GM19438 (cell line): ENCODE measurements around the gene THBS3.
"Not testable (repeated sequence)": the region's sequence is repeated elsewhere in the genome, so short reads cannot be mapped to it uniquely, and the experiment has no call there.

Experiments
- ATAC-seq: cut with Tn5 transposase; IDR thresholded peaks from one replicate; pipeline ENCODE4 v1.9.1; 2021; ENCODE audit warnings: low read depth; ENCODE audit not compliant: unreplicated experiment

Gene THBS3

GRCh38 chr1:155209312-155209721 is 1.6 kb upstream of the THBS3 start:
- ATAC-seq = no peak

GRCh38 chr1:155208541-155209311 is 1.0 kb upstream of the THBS3 start, which contains the start of gene MTX1:
TSS of gene MTX1 (plus strand) at chr1:155208695. CDS start at chr1:155208805, 110 bp downstream.
- ATAC-seq = peak; percentile 67

GRCh38 chr1:155206891-155207805 is 549 bp downstream of the THBS3 start:
- ATAC-seq = no peak

DNA sequence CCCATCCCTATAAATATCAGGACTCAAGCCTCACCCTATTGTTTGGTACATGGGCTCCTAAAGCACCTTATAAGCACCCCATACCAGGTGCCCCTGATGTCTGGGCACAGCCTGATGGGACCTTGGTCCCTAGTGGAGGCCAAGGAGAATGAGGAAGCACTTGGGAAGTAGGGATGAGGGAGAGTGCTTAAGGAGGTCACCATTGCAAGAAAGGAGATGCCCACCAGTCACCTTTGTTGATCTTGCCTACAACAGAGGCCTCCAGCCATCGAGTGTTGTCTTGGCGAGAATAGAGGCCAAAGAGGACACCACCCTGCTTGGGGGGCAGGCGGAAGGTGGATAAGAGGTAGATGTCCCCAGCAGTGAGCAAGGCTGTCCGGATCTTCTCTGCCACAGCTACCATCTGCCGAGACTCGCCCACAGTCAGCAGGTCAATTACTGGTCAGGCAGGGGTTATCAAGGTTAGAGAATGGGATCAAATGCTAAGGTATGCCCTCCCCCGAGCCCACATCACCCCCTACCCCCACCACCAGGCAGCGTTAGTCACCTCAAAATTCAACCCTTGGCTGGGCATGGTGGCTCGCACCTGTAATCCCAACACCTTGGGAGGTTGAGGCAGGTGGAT is 1.6 kb downstream of the THBS3 start:
- ATAC-seq = no peak

- no peak for ATAC-seq
Observed at GRCh38 chr1:155205035-155205434, 2.7 kb downstream of the THBS3 start.

GRCh38 chr1:155202731-155203515 is 4.8 kb downstream of the THBS3 start:
- ATAC-seq = no peak

- no peak for ATAC-seq
Observed at GRCh38 chr1:155202198-155202597, 5.5 kb downstream of the THBS3 start.

DNA sequence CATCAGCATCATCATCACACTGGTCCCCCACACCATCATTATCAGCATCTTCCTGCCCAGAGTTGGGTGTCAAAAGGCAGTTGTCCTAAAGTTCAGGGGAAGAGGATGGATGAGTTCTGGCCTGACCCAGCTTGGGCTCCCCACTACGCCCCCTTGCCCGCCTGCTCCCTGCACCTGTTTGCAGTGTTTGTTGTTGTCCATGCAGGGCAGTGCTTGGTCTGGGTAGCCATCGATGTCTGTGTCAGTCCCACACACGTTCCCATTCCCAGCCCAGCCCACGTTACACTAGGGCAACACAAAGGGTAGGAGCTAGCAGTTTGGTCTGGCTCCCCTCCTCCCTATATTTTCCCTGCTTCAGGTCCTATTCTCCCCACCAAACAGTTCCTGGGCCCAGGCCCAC is 6.8 kb downstream of the THBS3 start:
- ATAC-seq = no peak

- no peak for ATAC-seq
Observed at GRCh38 chr1:155199792-155200191, 7.9 kb downstream of the THBS3 start.

DNA sequence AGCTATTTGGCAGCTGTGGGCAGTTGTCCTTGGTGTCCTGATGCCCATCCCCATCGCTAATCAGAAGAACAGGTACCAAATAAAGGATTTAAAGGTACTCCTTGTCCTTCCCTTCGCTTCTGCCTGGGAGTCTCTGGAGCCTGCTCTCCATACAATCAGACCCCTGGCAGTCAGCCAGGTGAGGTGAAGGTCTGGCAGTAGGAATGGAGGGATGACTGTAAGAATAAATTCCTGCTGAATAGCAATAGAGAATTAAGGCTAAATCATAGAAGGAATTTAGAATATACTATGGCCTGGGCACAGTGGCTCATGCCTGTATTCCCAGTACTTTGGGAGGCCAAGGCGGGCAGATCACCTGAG is 9.2 kb downstream of the THBS3 start:
- ATAC-seq = no peak

- ATAC-seq = no peak
Observed at GRCh38 chr1:155197901-155198546, 9.7 kb downstream of the THBS3 start.

DNA sequence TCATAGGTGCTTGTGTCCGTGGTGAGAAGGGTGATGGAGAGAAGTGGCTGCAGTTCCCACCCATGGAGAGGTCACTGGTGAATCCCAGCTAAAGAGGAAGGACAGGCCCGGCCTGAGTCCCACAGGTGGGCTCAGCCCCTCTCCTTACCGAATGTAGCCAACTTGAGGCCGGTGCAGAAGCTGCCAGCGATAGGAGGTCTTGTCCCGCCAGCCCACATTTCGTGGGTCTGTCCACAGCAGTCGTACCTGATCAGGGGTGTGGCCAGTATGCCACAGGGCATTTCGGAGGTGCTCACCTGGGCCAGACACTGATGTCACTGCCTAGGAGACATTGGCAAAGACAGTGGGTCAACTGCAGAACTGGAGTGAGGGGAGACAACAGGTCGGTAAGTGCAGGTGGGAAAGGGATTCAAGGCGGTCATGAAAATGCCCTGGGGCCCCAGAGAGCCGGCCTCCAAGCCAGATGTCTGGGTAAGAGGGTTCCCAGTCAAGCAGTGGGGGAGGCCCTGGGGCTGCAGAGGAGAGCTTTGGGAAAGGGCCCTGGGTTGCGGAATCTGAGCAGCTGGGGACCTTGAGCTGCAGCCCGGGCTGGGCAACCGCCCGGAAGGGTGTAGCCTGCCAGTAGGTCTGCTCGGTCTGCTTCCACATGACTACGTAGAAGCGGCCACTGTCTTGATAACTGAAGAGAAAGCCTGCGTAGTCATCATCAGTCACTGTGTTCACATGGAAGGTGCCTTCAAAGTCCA is 10.6 kb downstream of the THBS3 start:
- no peak for ATAC-seq

DNA sequence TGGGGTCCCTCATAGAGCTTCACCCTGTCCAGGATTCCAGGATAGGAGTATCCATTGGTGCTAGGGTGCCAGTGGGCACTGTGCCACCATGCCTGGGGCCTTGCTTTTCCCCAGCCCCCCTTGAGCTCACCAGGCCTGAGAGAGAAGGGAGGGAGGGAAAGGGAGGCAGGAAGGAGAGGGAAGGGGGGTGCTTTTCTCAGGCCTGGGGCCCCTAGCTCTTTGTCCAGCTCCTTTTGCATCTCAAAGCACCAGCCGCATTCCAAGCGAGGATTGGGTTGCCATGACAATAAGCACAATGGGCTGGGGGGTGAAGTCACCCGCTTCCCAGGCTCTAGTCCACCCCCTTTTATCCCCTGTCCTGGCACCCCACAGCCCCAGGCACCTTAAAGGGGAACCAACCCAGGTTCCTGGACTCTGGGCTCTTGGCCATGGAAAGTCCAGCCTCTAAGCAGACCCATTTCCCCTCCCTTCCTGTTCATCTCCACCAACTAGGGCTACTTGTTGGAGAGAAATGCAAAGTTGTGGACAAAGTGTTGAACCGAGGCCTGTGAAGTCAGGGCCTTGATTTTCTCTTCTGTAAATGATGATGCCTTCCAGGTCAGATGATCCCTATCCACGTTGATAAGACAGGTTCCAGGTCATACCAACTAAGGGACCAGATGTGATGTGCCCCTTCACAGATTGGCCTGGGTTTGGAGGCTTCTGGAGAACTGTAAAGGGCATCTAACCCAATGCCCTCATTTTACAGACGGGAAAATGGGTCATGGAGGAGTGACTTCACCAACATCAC is 11.4 kb downstream of the THBS3 start:
- no peak for ATAC-seq

DNA sequence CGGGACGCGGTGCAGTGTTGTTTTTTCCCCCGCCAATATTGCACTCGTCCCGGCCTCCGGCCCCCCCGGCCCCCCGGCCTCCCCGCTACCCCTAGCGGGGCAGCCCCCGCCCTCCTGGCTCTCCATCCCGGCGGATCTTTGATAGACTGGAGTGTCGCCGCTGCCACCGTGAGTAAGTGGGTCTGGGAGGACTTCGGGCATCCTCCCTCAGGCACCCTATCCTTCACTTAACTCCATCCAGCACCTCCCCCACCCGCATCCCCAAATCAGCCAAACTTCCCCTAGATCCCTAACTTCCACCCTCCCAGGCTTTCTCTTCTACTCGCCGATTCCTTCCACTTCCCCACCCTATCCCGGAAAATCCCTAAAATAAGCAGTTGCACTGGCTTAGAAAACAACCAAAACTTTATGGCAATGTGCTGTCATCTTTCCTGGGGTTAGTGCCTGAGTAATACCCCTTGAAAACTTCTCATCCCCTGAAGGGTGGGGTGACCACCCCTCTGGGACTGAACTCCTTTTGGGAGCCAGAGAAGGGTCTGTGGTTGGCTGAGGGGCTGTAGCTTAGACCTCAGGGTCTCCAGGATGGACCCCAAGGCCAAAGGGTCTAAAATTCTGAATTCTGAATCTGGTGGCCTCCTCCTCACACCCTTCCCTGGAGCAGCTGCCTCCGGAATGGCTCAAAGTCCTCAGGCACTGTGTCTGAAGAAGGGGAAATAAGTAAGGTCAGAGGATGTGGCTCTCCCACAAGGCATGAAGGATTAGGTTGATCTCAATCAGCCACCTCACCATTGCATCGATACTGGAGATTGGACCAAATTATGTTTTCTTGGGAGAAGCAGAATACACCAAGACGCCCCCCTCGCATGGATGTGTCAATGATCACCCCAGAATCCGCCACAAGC is 12.2 kb downstream of the THBS3 start:
- ATAC-seq = no peak

GRCh38 chr1:155193991-155194240 is 13.8 kb downstream of the THBS3 start:
- not testable (repeated sequence) for ATAC-seq

DNA sequence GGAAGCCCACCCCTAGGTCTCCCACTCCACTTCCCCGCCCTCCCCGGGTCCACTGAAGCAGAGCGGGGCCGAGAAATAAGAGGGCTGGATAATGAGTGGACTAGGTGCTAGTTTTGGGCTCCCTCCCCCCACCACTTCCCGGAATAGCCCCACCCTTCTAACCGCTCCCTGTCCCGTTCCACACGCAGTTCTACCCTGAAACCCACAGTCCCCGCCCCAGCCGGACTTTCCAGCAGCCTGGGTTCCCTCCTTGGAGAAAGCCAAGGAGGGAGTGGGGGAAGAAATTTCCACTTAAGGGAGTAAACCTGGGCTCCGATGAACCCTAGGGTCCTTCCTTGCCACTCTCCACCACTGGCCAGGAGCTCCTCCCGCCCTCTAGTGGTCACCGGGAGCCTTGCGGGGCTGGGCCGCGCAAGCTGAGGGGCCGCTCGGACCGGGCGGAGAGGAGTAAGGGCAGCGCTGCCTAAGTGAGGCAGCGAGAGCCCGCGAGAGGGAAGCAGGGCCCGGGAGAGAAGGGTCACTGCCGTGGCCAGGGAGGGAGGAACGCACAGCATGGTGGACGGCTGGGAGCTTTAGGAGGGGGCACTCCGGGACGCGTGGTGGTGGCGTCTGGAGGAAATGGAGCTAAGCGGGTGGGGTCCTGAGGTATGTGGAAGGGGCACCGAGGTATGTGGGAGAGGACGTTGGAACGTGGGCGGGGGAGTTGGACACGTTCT is 14.3 kb downstream of the THBS3 start:
- peak; percentile 78 for ATAC-seq
